Nephron progenitor cell (in vitro differentiated cells): ENCODE measurements around the gene TRIM26.
A peak's percentile ranks its signal among the peaks of the same experiment; 100 is the strongest.

Source experiments
- DNase-seq: peaks from one replicate; pipeline ENCODE4 v3.0.0; 2021
- H3K27ac Mint-ChIP-seq: 2 replicates; pipeline ENCODE4 v1.8.0; 2021; ENCODE audit warnings: mild to moderate bottlenecking, moderate library complexity, mixed read lengths
- H3K27me3 Mint-ChIP-seq: 2 replicates; pipeline ENCODE4 v1.8.0; 2021; ENCODE audit warnings: mild to moderate bottlenecking, low read depth, mixed read lengths; ENCODE audit not compliant: poor library complexity
- H3K36me3 Mint-ChIP-seq: 2 replicates; pipeline ENCODE4 v1.8.0; 2021; ENCODE audit warnings: low read depth, mixed read lengths
- H3K4me1 Mint-ChIP-seq: 2 replicates; pipeline ENCODE4 v1.8.0; 2021; ENCODE audit warnings: mixed read lengths
- H3K4me3 Mint-ChIP-seq: 2 replicates; pipeline ENCODE4 v1.8.0; 2021; ENCODE audit warnings: mild to moderate bottlenecking, moderate library complexity, mixed read lengths
- H3K9me3 Mint-ChIP-seq: 2 replicates; pipeline ENCODE4 v1.8.0; 2021; ENCODE audit warnings: mild to moderate bottlenecking, moderate library complexity, mixed read lengths
- TF ChIP-seq, protein P1 (sequence below): fragments of 200-600 bp; sonication (generic); IDR thresholded peaks from 2 replicates; pipeline ENCODE4 v1.5.0; 2021; ENCODE audit warnings: antibody characterized with exemption

The TRIM26 gene

DNA sequence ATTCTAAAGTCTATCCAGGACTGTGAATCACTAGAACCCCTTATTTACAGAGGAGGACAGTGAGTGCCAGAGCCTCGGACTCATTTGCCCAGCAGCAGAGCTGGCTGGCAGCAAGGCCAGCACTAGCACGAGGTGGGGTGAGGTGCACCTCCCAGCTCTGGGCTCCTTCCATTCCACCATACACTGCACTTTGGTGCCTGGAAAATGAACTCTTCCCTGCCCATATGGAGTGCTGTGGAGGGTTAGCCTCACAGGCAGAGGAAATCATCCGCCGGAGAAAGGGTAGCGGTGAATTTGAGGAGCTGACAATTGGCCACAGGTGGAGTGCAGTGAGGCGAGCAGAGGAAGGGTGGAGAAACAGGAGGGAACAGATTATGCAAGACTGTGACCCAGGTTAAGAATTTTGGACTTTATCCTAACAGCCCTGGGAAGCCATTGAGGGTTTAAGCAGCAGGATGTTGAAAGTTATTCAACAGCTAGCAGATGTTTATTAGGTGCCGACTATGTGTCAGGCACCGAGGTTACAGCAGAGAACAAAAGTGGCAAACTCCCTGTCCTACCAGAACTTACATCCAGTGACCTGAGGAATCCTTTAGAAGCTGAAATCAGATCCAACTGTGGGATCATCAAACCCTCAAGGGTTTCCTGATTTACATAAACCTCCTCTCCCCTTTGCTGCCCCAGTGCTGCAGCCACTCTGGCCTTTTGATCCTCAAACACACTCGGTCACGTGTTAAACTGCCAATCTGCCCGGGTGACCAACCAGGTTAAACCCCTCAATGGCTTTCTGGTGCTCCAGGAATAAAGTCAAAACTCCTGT lies 6.2 kb downstream of the TRIM26 start:
- TF ChIP-seq, protein P1, sequence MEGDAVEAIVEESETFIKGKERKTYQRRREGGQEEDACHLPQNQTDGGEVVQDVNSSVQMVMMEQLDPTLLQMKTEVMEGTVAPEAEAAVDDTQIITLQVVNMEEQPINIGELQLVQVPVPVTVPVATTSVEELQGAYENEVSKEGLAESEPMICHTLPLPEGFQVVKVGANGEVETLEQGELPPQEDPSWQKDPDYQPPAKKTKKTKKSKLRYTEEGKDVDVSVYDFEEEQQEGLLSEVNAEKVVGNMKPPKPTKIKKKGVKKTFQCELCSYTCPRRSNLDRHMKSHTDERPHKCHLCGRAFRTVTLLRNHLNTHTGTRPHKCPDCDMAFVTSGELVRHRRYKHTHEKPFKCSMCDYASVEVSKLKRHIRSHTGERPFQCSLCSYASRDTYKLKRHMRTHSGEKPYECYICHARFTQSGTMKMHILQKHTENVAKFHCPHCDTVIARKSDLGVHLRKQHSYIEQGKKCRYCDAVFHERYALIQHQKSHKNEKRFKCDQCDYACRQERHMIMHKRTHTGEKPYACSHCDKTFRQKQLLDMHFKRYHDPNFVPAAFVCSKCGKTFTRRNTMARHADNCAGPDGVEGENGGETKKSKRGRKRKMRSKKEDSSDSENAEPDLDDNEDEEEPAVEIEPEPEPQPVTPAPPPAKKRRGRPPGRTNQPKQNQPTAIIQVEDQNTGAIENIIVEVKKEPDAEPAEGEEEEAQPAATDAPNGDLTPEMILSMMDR: no peak
- peaks cover 3% of the 10 kb centered on the region for H3K36me3 Mint-ChIP-seq
- peak; percentile 25 for DNase-seq
- peak overlapping the region; percentile 73 for H3K4me3 Mint-ChIP-seq
- H3K27ac Mint-ChIP-seq: peak overlapping the region; percentile 93
- H3K9me3 Mint-ChIP-seq: no peaks in the 10 kb centered on the region
- H3K27me3 Mint-ChIP-seq: peaks cover 3% of the 10 kb centered on the region
- H3K4me1 Mint-ChIP-seq: peaks cover 72% of the 10 kb centered on the region

DNA sequence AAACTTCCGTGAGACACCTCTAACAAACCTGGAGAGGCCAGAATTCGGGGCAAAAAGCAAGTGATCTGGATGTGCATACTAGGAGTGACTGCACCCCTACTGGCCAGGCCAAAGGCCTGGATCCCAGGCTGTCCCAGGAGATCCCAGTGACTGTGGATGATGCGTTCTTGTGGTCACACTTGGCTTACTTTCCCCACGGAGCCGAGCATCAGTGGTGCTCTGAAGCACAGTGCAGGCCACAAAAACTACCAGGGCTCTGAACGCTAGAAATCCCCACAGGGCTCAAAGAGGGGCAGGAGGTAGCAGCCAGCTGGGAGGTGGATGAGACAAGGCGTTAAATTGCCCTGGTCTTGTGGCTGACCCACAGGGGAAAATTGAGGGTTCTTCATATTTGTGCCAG lies 7.1 kb downstream of the TRIM26 start:
- Mint-ChIP-seq H3K36me3 (peaks cover 3% of the 10 kb centered on the region), H3K27me3 (peaks cover 3% of the 10 kb centered on the region), H3K9me3 (no peaks in the 10 kb centered on the region), H3K27ac (no peak overlapping the region), H3K4me3 (peak overlapping the region; percentile 36), H3K4me1 (peaks cover 63% of the 10 kb centered on the region)
- DNase-seq: no peak
- TF ChIP-seq, protein P1: no peak

DNA sequence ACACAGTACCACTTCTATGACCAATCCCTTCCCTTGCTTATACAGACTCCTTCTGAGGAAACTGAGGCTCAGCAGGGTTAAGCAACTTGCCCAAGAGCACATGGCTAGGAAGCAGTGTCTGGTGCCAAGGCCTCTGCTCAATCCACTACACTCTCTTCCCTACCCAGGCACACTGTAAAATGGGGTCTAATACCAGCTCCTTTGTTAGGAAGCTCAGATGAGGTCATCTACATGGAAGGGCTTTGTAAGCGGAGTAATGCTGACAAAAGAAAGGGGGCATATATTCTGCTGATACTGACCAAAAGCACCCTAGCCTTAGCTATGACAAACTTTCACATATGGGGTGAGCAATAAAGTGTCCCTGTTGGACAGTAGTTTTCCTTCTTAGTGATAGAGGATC lies 9.1 kb downstream of the TRIM26 start:
- TF ChIP-seq, protein P1: no peak
- Mint-ChIP-seq H3K27ac (no peak overlapping the region), H3K4me3 (no peak overlapping the region), H3K9me3 (no peaks in the 10 kb centered on the region), H3K4me1 (peaks cover 47% of the 10 kb centered on the region), H3K36me3 (peaks cover 13% of the 10 kb centered on the region), H3K27me3 (peaks cover 3% of the 10 kb centered on the region)
- no peak for DNase-seq

DNA sequence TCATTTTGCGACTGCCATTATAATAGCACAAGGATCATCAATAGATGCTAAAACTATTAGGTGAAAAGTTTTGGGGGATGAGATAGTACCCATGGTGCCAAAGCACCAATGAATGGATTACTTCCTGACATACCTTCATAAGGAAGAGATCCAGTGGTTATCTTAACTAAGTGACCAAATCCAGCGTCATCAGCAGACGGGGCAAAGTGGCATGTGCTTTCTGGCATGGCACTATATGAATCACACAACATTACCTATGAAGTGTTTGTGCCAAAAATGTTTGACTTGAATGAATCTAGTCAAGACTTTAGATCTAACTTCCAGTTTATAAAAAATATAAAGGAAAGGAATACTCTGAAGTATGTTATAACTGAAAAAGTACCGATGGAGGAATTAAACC lies 10.8 kb downstream of the TRIM26 start:
- peaks cover 1% of the 10 kb centered on the region for H3K27me3 Mint-ChIP-seq
- H3K36me3 Mint-ChIP-seq: peaks cover 24% of the 10 kb centered on the region
- TF ChIP-seq, protein P1: no peak
- H3K27ac Mint-ChIP-seq: no peak overlapping the region
- H3K4me3 Mint-ChIP-seq: no peak overlapping the region
- no peak for DNase-seq
- no peaks in the 10 kb centered on the region for H3K9me3 Mint-ChIP-seq
- peaks cover 31% of the 10 kb centered on the region for H3K4me1 Mint-ChIP-seq

DNA sequence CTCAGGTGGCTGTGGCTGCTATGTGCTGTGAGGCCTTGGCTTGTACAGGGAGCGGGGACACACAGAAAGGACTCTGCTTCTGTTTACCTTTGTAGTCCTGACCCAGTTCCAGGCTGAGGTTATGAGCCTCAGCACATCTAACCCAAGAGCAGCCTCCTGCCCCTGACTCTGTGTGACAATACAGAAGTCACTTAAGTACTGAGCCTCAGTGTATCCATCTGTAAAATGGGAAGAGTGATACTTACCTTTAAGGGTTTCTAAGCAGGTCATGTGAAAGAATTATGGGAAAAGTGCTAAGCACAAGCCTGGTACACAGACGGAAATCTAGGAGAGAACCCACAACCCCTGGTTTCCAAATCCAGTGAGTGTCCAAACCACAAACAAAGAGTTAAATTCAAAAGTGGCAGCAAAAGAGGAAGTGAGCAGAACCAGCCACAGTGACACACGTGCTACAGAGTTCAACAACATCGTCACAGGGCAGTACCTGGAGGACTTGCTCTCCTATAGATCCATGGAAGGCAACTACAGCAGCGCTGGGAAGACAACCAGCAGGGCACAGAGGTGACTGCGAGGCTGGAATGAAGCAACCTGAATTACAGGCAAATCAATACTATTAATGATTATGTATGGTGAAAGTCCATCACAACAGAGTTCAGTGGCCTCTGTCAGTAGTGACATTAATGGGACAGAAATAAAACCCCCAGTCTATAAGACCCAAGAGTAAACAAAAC lies 12.5 kb downstream of the TRIM26 start:
- no peak overlapping the region for H3K27ac Mint-ChIP-seq
- peaks cover 3% of the 10 kb centered on the region for H3K27me3 Mint-ChIP-seq
- no peak overlapping the region for H3K4me3 Mint-ChIP-seq
- no peak for DNase-seq
- H3K4me1 Mint-ChIP-seq: peaks cover 29% of the 10 kb centered on the region
- H3K9me3 Mint-ChIP-seq: no peaks in the 10 kb centered on the region
- TF ChIP-seq, protein P1: no peak
- peaks cover 31% of the 10 kb centered on the region for H3K36me3 Mint-ChIP-seq
